Measurements from ENCODE around the gene MRGPRG.
A peak's percentile ranks its signal among the peaks of the same experiment; 100 is the strongest.

MRGPRG gene

DNA sequence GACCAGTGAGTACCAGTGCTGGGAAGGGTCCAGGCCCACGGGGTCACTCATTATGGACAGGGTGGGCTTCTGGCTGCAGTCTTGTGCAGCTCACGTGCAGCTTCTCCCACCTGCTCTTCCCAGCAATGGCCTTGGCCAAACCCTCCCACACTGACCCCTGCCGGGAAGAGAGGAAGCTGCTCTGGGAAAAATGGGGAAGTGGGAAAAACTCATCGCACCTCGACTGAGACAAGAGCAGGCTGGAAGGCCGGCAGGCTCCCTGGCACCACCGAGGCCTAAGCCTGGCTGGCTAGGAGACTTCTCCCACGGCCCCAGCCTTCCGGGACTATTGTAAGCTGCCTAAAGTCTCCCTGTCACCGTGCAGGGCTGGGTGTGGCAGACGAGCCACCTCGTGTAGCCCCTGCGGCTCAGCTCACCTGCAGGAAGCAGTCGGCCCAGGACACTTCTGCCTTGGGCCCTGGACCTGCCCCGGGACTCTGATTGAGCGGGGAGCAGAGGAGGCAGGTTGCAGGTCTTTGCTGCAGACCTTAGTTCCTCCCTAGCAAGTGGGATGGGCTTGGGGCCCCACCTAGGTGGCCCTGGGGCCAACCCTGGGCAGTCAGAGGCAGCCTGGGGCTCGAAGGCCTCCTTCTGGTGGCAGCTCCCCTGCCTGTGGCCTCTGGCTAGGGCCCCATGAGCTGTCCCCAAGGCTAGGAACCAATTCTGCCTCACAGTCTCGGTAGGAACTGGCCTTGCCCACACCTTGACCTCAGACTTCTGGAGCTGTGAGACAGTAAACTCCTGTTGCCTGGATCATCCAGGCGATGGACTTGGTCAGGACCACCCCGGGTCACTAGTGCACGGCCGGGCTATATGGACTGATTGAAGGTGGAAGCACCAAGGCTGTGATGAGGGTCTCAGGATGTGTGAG lies 23.1 kb downstream of the MRGPRG start:
- no peak for DNase-seq (ENCODE audit: low read depth)

DNA sequence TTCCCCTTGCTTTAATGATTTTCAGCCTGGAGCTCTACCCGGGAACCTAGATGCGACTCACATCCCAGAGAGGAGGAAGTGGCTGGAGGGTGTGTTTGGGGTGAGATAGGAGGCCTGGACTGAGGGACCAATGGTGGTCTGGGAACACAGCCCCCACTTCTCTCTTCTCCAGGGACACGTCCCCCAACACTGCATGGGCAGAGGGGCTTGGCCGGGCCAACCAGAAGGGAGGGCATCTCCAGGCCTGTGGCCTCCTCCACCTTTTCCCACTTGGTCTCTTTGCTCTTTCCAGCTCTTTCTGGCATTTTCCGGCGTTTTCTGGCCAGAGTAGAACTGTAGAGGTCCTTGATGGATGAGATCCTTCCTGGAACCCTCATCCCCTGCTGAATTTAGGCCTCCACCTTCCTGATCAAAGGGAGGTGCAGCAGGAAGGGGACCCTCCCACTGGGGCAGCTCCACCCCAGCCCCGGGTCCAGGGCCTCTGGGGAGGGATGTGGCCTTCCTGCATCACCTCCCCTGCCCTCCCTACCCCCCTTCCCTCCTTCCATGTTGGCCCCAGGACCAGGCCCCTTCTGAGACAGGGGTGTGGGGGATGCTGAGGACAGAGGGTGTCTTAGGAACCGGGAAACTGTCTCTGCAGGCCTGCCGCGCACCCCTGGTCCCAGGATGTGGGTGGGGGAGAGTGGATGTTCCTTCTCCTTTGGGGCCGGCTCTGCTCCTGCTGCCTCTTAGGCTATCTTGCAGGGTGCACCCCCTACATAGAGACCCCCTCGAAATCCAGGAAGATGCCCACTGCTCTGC lies 24.4 kb downstream of the MRGPRG start:
- DNase-seq (ENCODE audit: low read depth), result no peak

DNA sequence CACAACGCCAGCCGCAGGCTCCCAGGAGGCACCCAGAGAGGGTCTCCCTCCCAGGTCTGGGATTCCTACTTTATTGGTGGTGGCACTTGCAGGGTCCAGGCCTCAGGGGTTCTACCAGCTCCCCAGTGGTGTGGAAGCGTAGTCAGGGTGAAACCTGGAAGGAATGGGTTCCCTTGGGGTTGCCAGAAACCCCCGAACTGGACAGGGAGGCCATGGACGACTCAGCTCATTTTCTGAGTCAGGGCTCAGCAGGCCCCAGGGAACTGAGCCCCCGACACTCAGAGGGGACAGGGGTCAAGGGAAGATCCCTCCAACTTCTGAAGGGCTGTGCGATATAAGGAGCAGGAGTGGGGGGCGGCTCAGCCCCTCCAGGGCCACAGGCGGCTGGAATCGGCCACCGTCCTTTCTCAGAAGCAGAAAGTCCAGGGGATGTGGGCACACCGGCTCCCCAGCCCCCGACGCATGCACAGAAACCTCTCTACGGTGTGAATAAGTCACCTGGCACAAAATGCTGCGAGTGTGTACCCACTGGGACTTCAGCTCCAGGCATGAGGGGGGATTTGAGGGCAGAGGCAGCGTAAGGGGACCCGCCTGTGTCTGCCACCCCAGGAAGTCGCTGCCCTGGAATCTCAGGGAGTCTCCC lies 25.1 kb downstream of the MRGPRG start:
- no peak for DNase-seq (ENCODE audit: low read depth)

DNA sequence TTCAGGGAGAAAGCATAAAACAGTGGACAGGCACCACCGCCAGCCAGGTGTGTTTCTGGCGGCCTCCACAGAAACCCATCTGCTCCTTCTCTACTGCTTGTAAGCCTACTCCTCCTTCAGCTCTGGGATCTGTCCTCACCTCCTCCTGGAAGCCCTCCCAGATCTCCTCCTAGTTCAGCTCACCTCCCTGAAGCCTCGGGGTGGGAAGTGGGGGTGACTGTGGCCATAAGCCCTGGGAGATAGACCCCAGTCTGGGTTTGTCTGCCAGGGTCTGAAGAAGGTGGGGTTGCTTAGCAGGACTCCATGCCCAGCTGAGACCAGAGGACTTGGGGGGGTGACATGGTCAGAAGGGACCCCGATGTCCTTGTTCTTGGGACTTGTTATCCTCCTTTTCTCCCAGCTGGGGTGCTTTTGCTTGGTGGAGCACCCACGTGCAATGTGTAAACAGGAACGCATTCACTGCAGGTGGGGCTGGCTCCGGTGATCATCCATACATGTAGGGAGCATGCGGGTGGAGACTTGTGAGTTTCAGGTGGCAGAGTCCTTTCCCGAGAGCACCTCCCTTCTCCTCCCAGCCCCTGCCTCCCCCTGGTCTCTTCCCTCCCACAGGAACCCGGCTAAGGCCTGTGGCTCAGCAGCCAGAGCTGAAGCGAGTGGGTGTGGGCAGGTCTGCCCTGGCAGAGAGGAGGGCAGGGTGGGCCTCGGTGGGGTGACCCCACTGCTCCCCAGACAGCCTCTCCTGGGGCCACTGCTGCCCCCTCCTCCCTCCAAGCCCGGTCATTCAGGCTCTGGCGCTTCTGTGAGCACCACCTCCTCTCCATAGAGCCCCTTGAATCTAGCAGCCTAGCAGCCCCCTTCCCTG lies 25.9 kb downstream of the MRGPRG start:
- no peak for DNase-seq (ENCODE audit: low read depth)

DNA sequence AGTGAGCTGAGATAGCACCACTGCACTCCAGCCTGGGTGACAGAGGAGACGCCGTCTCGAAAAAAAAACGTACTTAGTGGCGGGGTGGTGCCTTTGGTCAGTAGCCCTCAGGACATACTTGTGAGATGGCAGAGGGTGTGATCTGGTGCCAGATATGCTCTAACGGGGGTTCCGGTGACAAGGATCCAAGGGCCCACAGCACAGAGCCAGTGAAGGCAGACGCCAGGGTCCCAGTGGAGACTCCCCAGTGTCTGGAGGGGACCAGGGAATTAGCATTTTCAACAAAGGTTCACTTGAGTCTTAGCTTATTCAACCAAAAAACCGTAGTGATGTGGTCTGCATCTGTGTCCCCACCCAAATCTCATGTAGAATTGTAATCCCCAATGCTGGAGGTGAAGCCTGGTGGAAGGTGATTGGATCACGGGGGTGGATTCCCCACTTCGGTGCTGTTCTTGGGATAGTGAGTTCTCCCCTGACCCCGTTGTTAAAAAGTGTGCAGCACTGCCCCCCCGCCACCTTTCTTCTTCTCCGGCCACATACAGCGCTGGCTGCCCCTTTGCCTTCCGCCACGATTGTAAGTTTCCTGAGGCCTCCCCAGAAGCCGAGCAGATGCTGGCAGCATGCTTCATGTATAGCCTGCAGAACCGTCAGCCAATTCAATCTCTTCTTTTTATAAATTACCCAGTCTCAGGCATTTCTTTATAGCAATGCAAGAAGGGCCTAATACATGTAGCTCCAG lies 26.9 kb downstream of the MRGPRG start:
- no peak for DNase-seq (ENCODE audit: low read depth)

DNA sequence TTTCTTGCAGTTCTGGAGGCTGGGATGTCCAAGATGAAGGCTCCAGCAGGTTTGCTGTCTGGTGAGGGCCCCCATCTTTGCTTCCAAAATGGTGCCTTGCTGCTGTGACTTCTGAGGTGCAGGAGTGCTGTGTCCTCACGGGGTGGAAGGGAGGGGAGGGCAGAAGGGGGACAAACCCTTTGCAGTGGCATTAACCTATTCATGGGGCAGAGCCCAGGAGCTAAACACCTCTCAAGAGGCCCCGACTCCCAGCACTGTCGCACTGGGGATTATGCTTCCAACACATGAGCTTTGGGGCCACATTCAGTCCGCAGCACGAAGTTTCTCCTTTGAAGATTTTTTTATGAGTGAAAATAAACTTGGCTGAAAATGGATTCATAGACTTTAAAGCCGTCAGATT lies 28.0 kb downstream of the MRGPRG start:
- no peak for DNase-seq (ENCODE audit: low read depth)

DNA sequence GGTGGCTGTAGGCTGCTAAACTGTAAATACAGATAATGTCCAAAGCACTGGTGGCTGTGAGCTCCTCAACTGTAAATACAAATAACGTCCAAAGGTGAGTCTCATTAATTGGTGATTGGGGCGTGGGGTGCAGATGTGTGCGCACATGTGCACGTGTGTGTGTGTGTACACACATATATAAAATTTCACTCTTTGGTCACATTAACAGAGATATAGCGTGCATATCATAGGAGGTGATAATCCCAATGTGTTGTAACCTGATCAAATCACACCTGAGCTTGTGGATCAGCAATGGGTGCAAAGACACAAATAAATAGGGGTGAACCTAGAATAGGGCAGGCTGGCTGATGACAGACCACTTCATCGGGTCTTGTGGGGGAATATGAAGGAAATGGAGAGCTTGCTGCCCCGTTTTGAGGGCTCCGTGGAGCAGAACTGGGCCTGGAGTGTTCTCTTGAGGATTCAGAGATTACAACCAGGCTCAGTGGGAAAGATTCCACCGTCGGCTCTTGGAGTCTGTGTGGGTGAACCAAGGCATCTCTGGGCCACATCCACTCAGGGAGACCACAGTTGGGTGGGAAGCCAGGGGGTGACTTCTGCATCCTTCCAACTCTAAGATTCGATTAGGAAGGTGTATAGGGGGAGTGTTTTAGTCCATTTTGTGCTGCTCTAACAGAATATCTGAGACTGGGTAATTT lies 28.6 kb downstream of the MRGPRG start:
- no peak for DNase-seq (ENCODE audit: low read depth)

DNA sequence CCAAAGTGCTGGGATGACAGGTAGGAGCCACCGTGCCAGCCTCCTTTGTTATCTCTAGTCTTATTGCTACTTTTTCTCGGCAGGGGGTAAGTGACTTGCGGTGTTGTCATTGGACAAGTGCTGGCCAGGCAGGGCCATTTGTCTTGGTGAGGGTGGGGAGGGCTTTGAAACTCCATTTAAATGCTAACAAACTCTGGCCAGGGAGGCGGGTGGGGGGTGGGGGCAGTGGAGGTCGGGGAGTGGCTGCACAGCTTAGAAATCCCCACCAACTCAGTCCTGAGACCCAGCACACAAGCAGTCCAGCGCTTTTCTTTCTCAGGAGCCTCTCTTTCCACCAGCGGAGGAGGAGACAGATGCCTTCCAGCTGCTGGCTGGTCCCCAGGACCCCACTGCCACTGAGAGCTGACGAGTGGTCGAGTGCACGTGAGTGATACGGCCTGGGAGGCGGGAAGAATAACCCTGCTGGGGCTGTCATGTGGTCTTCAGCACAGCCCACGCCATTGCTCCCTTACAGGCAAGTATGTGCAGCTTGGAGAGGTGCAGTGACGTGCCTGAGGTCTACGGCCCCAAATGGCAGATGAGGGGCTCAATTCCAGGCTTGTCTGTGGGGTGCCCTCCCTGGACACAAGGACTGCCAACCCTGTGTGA lies 29.3 kb downstream of the MRGPRG start:
- DNase-seq (ENCODE audit: low read depth), result no peak

DNA sequence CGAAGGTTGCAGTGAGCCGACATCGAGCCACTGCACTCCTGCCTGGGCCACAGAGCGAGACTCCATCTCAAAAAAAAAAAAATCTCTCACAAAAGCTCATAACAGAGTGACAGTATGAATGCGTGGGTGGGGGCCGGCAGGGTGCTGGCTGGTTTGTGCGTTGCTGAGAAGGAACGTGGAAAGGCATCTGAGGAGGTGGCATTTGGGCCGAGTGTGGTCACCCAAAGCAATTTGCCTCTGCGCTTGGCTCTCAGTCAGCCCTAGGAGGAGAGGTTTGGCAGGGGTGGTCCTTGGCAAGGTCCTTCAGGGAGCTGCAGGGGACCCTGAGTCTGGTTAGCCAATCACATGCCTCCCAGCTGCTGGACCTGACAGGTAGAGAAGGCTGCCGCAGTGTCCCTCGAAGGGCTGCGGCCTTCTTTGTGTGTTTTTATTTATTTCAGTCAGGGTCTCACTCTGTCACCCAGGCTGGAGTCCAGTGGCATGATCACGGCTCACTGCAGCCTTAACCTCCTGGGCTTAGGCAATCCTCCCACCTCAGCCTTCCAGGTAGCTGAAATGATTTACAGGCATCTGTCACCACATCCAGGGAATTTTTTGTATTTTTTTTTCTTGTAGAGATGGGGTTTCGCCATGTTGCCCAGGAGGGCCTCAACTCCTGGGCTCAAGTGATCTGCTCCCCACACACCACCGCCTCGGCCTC lies 30.0 kb downstream of the MRGPRG start:
- DNase-seq (ENCODE audit: low read depth), result no peak

DNA sequence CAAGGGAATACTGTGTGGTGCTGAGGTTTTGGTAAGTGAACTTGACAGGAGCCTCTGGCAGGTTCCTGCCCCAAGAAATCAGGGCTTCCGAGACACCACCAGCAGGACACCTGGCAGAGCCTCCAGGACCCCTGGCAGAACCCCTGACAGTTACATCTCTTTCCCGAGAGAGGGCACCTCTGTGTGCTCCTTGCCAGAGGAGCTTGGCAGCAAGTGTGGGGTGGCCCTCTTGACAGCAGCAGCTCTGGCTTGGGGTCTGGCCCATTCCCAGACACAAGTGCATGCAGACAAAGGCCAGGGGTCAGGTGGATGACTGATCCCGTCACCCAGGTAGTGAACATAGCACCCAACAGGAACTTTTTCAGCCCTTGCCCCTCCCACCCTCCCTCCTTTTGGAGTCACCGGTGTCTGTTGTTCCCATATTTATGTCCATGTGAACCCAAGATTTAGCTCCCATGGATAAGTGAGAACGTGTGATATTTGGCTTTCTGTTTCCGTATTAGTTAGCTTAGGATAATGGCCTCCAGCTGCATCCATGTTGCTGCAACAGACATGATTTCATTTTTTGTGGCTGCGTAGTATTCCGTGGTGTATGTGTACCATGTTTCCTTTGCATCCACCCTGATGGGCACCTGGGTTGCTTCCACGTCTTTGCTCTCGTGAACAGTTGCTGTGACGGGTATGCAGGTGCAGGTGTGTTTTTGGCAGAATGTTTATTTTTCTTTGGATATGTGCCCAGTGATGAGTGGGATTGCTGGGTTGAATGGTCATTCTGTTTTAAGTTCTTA lies 32.3 kb downstream of the MRGPRG start:
- DNase-seq (ENCODE audit: low read depth), result no peak

DNA sequence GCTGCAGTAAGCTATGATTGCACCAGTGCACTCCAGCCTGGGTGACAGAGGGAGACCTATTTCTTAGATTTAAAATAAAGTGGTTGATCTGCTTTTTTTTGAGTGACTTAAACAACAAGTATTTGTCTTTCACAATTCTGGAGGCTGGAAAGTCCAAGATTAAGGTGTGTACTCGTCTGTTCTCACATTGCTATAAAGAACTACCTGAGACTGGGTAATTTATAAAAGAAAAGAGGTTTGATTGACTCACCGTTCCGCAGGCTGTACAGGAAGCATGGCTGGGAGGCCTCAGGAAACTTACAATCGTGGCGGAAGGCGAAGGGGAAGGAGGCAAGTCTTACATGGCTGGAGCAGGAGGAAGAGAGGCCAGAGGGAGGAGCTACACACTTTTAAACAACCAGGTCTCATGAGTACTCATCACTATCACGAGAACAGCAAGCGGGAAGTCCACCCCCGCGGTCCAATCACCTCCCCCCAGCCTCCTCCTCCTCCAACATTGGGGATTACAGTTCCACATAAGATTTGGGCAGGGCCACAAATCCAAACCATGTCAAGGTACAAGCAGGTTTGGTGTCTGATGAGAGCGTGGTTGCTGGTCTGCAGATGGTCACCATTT lies 33.8 kb downstream of the MRGPRG start:
- no peak for DNase-seq (ENCODE audit: low read depth)

DNA sequence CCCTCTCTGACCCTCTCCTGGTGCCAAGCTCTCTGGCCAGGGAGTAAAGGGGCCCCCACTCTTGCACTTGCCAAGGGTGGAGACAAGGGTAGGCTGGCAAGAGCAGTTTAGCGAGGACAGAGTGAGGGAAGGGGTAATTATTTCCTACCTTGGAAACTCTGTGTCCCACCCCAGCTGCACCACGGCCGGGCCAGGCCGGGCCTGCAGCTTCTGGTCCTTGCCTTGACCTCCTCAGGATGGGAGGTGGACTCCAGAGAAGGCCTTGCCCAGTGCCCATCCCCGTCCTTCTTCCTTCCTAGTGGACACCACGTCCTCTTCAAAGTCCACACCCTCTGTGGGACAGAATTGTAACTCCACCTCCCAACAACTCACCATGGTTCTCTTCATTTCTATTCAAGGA lies 35.1 kb downstream of the MRGPRG start:
- DNase-seq (ENCODE audit: low read depth), result no peak

DNA sequence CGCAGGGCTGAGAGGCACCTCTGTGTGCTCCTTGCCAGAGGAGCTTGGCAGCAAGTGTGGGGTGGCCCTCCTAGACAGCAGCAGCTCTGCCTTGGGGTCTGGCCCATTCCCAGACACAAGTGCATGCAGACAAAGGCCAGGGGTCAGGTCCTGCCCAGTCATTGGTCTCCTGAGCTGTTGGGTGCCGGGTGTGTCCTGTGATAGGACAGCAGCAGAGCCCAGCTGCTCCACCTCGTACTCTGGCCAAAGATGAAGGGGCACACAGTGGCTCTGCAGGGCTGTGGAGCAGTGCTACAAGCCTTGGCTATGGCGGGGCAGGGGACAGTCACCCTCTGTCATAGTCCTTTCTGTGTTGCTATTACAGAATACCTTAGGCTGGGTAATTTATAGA lies 36.2 kb downstream of the MRGPRG start:
- DNase-seq (ENCODE audit: low read depth), result no peak

DNA sequence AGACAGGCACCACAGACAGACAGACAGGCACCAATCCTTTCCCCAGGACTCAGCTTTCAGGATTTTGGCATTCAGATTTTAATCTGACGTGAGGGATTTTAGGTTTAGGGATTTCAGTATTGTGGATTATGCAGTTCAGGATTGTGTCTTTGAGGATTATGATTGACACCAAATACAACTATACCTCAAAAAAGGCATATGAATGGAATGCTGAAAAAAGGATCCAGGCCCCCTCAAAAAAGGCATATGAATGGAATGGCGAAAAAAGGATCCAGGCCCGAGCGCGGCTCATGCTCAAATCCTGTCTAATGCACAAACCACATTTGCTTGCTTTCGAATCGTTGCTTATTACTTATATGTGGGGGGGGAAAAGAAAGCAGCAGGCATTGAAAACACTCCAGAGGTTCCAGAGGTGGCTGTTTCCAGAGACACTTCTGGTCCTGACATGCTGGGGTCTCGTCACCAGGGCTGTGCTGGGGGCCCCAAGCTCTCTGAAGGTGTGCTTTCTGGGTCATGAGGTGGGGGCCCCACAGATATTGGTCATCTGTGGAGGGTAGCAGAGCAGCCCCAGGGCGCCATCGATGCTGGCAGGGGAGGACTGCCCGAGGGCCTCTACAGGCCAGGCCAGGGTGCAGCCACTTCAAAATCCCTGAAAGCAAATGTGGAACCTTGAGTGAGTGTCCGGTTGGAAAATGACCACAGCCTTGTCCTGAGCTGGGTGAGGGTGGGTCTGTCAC lies 36.7 kb downstream of the MRGPRG start:
- DNase-seq (ENCODE audit: low read depth), result no peak

DNA sequence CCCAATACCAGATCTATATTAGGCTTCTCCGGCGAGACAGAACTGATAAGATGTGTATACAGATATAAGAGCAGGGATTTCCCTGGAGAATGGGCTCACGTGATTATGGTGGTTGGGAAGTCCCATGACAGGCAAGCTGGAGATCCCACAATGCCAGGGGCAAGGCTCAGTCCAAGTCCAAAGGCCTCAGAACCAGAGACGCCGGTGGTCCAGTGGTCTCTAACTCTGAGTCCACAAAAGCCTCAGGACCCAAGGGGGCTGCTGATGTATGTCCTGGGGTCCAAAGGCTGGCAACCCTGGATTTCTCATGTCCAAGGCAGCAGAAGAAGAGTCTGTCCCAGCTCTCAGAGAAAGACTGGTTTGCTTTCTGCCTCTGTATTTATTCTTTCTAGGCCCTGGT lies 37.7 kb downstream of the MRGPRG start:
- no peak for DNase-seq (ENCODE audit: low read depth)

DNA sequence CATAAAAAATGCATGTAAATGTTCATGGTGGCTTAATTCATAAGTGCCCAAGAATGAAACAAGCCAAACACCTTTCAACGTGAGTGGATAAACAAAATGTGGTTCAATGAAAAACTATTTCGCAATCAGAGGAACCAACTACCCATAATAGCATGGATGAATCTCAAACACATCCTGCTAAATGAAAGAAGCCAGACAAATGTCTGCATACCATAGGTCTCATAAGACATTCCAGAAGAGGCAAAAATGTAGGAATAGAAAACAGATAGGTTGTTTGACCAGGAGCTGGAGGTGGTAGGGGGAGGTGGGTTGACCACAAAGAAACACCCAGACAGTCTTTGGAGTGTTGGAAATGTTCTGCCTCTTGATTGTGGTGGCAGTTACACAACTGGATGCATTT lies 40.3 kb downstream of the MRGPRG start:
- DNase-seq (ENCODE audit: low read depth), result no peak

DNA sequence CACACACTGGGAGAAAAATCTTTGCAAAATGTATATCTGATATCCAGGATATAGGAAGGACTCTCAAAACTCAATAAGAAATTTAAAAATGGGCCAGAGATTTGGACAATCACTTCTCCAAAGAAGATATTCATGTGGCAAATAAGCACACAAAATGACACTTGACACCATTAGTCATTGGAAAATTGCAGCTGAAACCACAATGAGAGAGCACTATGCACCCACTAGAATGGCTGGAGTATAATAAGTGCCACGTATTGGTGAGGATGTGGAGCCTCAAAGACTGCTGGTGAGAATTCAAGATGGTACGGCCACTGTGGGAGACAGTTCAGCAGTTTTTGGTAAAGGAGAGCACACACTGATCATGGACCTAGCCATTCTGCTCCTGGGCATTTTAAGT lies 40.7 kb downstream of the MRGPRG start:
- DNase-seq (ENCODE audit: low read depth), result peak; percentile 56

All from stromal cell of bone marrow (primary cell).